NCI-H774 (cell line): ENCODE measurements around the gene DNAJC10.

ENCODE experiments used
- DNase-seq: peaks from one replicate; lab custom pipeline; 2025; lab: John Stamatoyannopoulos, UW

DNAJC10 gene

GRCh38 chr2:182784058-182784706 lies 68.1 kb downstream of the DNAJC10 start:
- no peak for DNase-seq

GRCh38 chr2:182784777-182785176 lies 68.7 kb downstream of the DNAJC10 start:
- DNase-seq, result peak; percentile 65

- DNase-seq, result no peak
These were observed 76.4 kb downstream of the DNAJC10 start for GRCh38 chr2:182792441-182792840.

- no peak for DNase-seq
These were observed 82.7 kb downstream of the DNAJC10 start for GRCh38 chr2:182798736-182799135.

GRCh38 chr2:182804128-182804527 lies 88.1 kb downstream of the DNAJC10 start:
- no peak for DNase-seq

GRCh38 chr2:182807319-182807718 lies 91.3 kb downstream of the DNAJC10 start:
- DNase-seq, result no peak

- DNase-seq, result no peak
These were observed 94.0 kb downstream of the DNAJC10 start for GRCh38 chr2:182810087-182810486.

GRCh38 chr2:182814380-182814779 lies 98.3 kb downstream of the DNAJC10 start:
- no peak for DNase-seq

GRCh38 chr2:182814804-182815203 lies 98.7 kb downstream of the DNAJC10 start:
- no peak for DNase-seq

- DNase-seq, result no peak
These were observed 100.8 kb downstream of the DNAJC10 start for GRCh38 chr2:182816866-182817265.

- no peak for DNase-seq
These were observed 101.5 kb downstream of the DNAJC10 start for GRCh38 chr2:182817558-182817957.

GRCh38 chr2:182818501-182818900 lies 102.4 kb downstream of the DNAJC10 start:
- DNase-seq, result peak; percentile 69

GRCh38 chr2:182818925-182819324 lies 102.9 kb downstream of the DNAJC10 start:
- peak; percentile 86 for DNase-seq

GRCh38 chr2:182819412-182819811 lies 103.4 kb downstream of the DNAJC10 start:
- DNase-seq, result no peak

GRCh38 chr2:182821182-182821581 lies 105.1 kb downstream of the DNAJC10 start:
- DNase-seq, result no peak

- no peak for DNase-seq
These were observed 106.7 kb downstream of the DNAJC10 start for GRCh38 chr2:182822733-182823132.

- DNase-seq, result peak; percentile 82
These were observed 108.2 kb downstream of the DNAJC10 start for GRCh38 chr2:182824056-182824766.

- DNase-seq, result peak; percentile 77
These were observed 108.7 kb downstream of the DNAJC10 start for GRCh38 chr2:182824767-182825158.

- DNase-seq, result peak; percentile 37
These were observed 110.0 kb downstream of the DNAJC10 start for GRCh38 chr2:182826064-182826463.

GRCh38 chr2:182826496-182826895 lies 110.4 kb downstream of the DNAJC10 start:
- DNase-seq, result no peak

- DNase-seq, result no peak
These were observed 111.3 kb downstream of the DNAJC10 start for GRCh38 chr2:182827182-182827879.

GRCh38 chr2:182831101-182831500 lies 115.0 kb downstream of the DNAJC10 start:
- DNase-seq, result no peak

GRCh38 chr2:182831921-182832320 lies 115.9 kb downstream of the DNAJC10 start:
- no peak for DNase-seq
